ENCODE results near the gene CISD1.

CISD1 gene

DNA sequence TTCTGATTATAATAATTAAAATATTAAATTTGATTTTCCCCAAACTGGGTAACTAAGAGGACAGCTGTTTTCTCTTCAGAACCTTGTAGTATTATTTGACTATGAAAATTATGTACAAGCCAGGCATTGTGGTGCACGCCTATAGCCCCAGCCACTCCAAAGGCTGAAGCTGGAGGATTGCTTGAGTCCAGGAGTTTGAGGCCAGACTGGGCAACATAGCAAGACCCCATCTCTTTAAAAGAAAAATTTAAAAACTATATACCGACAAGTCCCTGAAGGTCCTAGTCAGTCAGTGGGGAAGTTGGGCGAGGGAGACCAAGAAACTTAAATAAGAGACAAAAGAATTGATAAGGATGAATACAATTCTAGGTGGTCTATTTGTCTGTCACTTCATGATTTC is 38.7 kb downstream of the CISD1 start:
- WGBS (ENCODE audit: insufficient coverage), result 100% methylated on average over 3 of the region's 3 CpGs
- no peak overlapping the region for H3K4me3 ChIP-seq (ENCODE audit: control insufficient read depth in 1 of 7, extremely low read depth in 1 of 7, insufficient read depth in 4 of 7, low read depth in 2 of 7, low read length in 6 of 7)
- H3K27ac ChIP-seq (ENCODE audit: insufficient read depth in 1 of 2, low read depth in 1 of 2, low read length in 2 of 2, poor library complexity in 1 of 2, severe bottlenecking in 2 of 2), result no peak overlapping the region
- ChIA-PET CTCF (interaction anchor here (1.2 kb wide), 1 partner anchor 131 kb away, joined by 3 read pairs; no protein-coding TSS in a partner anchor), POLR2A (no interaction called here)
- no peak for DNase-seq
- H3K4me1 ChIP-seq (ENCODE audit: control extremely low read depth in 1 of 4, control insufficient read depth in 4 of 4, insufficient read depth in 4 of 4, low read length in 3 of 4), result no peaks in the 10 kb centered on the region
- H3K36me3 ChIP-seq (ENCODE audit: control insufficient read depth in 4 of 4, insufficient read depth in 4 of 4, low read length in 3 of 4), result no peaks in the 10 kb centered on the region
- no peaks in the 10 kb centered on the region for H3K27me3 ChIP-seq (replicated peaks in 2 of 5; ENCODE audit: control insufficient read depth in 4 of 5, insufficient read depth in 5 of 5, low read length in 4 of 5)
- H3K9me3 ChIP-seq (ENCODE audit: control extremely low read depth in 1 of 5, control insufficient read depth in 4 of 5, insufficient read depth in 2 of 5, low read depth in 1 of 5, low read length in 4 of 5), result no peaks in the 10 kb centered on the region

- no peak overlapping the region for H3K27ac ChIP-seq (ENCODE audit: insufficient read depth in 1 of 2, low read depth in 1 of 2, low read length in 2 of 2, poor library complexity in 1 of 2, severe bottlenecking in 2 of 2)
- no peak for DNase-seq
- H3K36me3 ChIP-seq (ENCODE audit: control insufficient read depth in 4 of 4, insufficient read depth in 4 of 4, low read length in 3 of 4), result no peaks in the 10 kb centered on the region
- no peaks in the 10 kb centered on the region for H3K27me3 ChIP-seq (replicated peaks in 2 of 5; ENCODE audit: control insufficient read depth in 4 of 5, insufficient read depth in 5 of 5, low read length in 4 of 5)
- no peak overlapping the region for H3K4me3 ChIP-seq (ENCODE audit: control insufficient read depth in 1 of 7, extremely low read depth in 1 of 7, insufficient read depth in 4 of 7, low read depth in 2 of 7, low read length in 6 of 7)
- ChIA-PET POLR2A (no interaction called here), CTCF (interaction anchor here (1.2 kb wide), 1 partner anchor 11 kb away, joined by 3 read pairs; no protein-coding TSS in a partner anchor)
- H3K9me3 ChIP-seq (ENCODE audit: control extremely low read depth in 1 of 5, control insufficient read depth in 4 of 5, insufficient read depth in 2 of 5, low read depth in 1 of 5, low read length in 4 of 5), result no peaks in the 10 kb centered on the region
- no peaks in the 10 kb centered on the region for H3K4me1 ChIP-seq (ENCODE audit: control extremely low read depth in 1 of 4, control insufficient read depth in 4 of 4, insufficient read depth in 4 of 4, low read length in 3 of 4)
These were observed 42.1 kb downstream of the CISD1 start for GRCh38 chr10:58311026-58311425.

- DNase-seq, result no peak
- Histone ChIP-seq H3K4me3 (ENCODE audit: control insufficient read depth in 1 of 7, extremely low read depth in 1 of 7, insufficient read depth in 4 of 7, low read depth in 2 of 7, low read length in 6 of 7) (no peak overlapping the region), H3K27ac (ENCODE audit: insufficient read depth in 1 of 2, low read depth in 1 of 2, low read length in 2 of 2, poor library complexity in 1 of 2, severe bottlenecking in 2 of 2) (no peak overlapping the region), H3K27me3 (replicated peaks in 2 of 5; ENCODE audit: control insufficient read depth in 4 of 5, insufficient read depth in 5 of 5, low read length in 4 of 5) (no peaks in the 10 kb centered on the region), H3K4me1 (ENCODE audit: control extremely low read depth in 1 of 4, control insufficient read depth in 4 of 4, insufficient read depth in 4 of 4, low read length in 3 of 4) (no peaks in the 10 kb centered on the region), H3K36me3 (ENCODE audit: control insufficient read depth in 4 of 4, insufficient read depth in 4 of 4, low read length in 3 of 4) (no peaks in the 10 kb centered on the region), H3K9me3 (ENCODE audit: control extremely low read depth in 1 of 5, control insufficient read depth in 4 of 5, insufficient read depth in 2 of 5, low read depth in 1 of 5, low read length in 4 of 5) (peaks cover 0 to under 1% (median 0%) of the 10 kb centered on the region in 5 experiments)
- CTCF ChIA-PET, result no interaction called here
- POLR2A ChIA-PET, result no interaction called here
These were observed 47.9 kb downstream of the CISD1 start for GRCh38 chr10:58316874-58317273.

DNA sequence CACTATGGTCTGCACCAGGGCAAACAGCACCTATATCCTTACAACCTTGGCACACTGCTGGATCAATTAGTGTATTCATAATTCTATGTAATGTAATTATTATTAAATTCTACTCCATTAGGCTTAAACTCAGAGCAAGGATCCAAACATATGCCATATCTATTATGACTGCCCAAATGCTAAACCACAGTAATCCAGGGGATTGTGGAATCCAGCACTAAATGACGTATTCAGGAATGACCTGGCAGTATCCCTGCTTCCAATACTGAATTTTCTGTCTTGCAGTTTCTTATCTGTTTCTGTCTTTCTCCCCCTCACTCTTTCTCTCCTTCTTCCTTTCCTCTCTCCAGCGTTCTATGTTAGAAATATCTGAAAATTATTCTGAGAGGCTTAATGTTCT is 49.4 kb downstream of the CISD1 start:
- no peaks in the 10 kb centered on the region for H3K36me3 ChIP-seq (ENCODE audit: control insufficient read depth in 4 of 4, insufficient read depth in 4 of 4, low read length in 3 of 4)
- H3K9me3 ChIP-seq (ENCODE audit: control extremely low read depth in 1 of 5, control insufficient read depth in 4 of 5, insufficient read depth in 2 of 5, low read depth in 1 of 5, low read length in 4 of 5), result peaks cover 0 to 2% (median 0%) of the 10 kb centered on the region in 5 experiments
- ChIA-PET CTCF (no interaction called here), POLR2A (no interaction called here)
- no peaks in the 10 kb centered on the region for H3K27me3 ChIP-seq (replicated peaks in 2 of 5; ENCODE audit: control insufficient read depth in 4 of 5, insufficient read depth in 5 of 5, low read length in 4 of 5)
- WGBS (ENCODE audit: insufficient coverage), result 100% methylated on average over 1 of the region's 2 CpGs
- DNase-seq, result no peak
- H3K4me1 ChIP-seq (ENCODE audit: control extremely low read depth in 1 of 4, control insufficient read depth in 4 of 4, insufficient read depth in 4 of 4, low read length in 3 of 4), result peaks cover 5 to 13% (median 9%) of the 10 kb centered on the region in 4 experiments
- no peak overlapping the region for H3K4me3 ChIP-seq (ENCODE audit: control insufficient read depth in 1 of 7, extremely low read depth in 1 of 7, insufficient read depth in 4 of 7, low read depth in 2 of 7, low read length in 6 of 7)
- H3K27ac ChIP-seq (ENCODE audit: insufficient read depth in 1 of 2, low read depth in 1 of 2, low read length in 2 of 2, poor library complexity in 1 of 2, severe bottlenecking in 2 of 2), result no peak overlapping the region

GRCh38 chr10:58319599-58319998 is 50.6 kb downstream of the CISD1 start:
- H3K4me1 ChIP-seq (ENCODE audit: control extremely low read depth in 1 of 4, control insufficient read depth in 4 of 4, insufficient read depth in 4 of 4, low read length in 3 of 4), result peaks cover 5 to 14% (median 9%) of the 10 kb centered on the region in 4 experiments
- POLR2A ChIA-PET, result no interaction called here
- CTCF ChIA-PET, result no interaction called here

GRCh38 chr10:58320351-58321049 is 51.5 kb downstream of the CISD1 start:
- 98% methylated on average over 4 of the region's 4 CpGs for WGBS (ENCODE audit: insufficient coverage)
- DNase-seq, result no peak
- no peaks in the 10 kb centered on the region for H3K27me3 ChIP-seq (replicated peaks in 2 of 5; ENCODE audit: control insufficient read depth in 4 of 5, insufficient read depth in 5 of 5, low read length in 4 of 5)
- peaks cover 0 to 2% (median 0%) of the 10 kb centered on the region in 5 experiments for H3K9me3 ChIP-seq (ENCODE audit: control extremely low read depth in 1 of 5, control insufficient read depth in 4 of 5, insufficient read depth in 2 of 5, low read depth in 1 of 5, low read length in 4 of 5)
- ChIA-PET POLR2A (no interaction called here), CTCF (no interaction called here)
- H3K4me3 ChIP-seq (ENCODE audit: control insufficient read depth in 1 of 7, extremely low read depth in 1 of 7, insufficient read depth in 4 of 7, low read depth in 2 of 7, low read length in 6 of 7), result no peak overlapping the region
- no peak overlapping the region for H3K27ac ChIP-seq (ENCODE audit: insufficient read depth in 1 of 2, low read depth in 1 of 2, low read length in 2 of 2, poor library complexity in 1 of 2, severe bottlenecking in 2 of 2)
- H3K36me3 ChIP-seq (ENCODE audit: control insufficient read depth in 4 of 4, insufficient read depth in 4 of 4, low read length in 3 of 4), result no peaks in the 10 kb centered on the region
- peaks cover 5 to 14% (median 9%) of the 10 kb centered on the region in 4 experiments for H3K4me1 ChIP-seq (ENCODE audit: control extremely low read depth in 1 of 4, control insufficient read depth in 4 of 4, insufficient read depth in 4 of 4, low read length in 3 of 4)

More at GRCh38 chr10:58319599-58319998, 50.6 kb downstream of the CISD1 start:
- no peak for DNase-seq
- WGBS (ENCODE audit: insufficient coverage), result 100% methylated on average over 1 of the region's 1 CpG
- H3K4me3 ChIP-seq (ENCODE audit: control insufficient read depth in 1 of 7, extremely low read depth in 1 of 7, insufficient read depth in 4 of 7, low read depth in 2 of 7, low read length in 6 of 7), result no peak overlapping the region
- no peaks in the 10 kb centered on the region for H3K36me3 ChIP-seq (ENCODE audit: control insufficient read depth in 4 of 4, insufficient read depth in 4 of 4, low read length in 3 of 4)
- peaks cover 0 to 2% (median 0%) of the 10 kb centered on the region in 5 experiments for H3K9me3 ChIP-seq (ENCODE audit: control extremely low read depth in 1 of 5, control insufficient read depth in 4 of 5, insufficient read depth in 2 of 5, low read depth in 1 of 5, low read length in 4 of 5)
- no peak overlapping the region for H3K27ac ChIP-seq (ENCODE audit: insufficient read depth in 1 of 2, low read depth in 1 of 2, low read length in 2 of 2, poor library complexity in 1 of 2, severe bottlenecking in 2 of 2)
- no peaks in the 10 kb centered on the region for H3K27me3 ChIP-seq (replicated peaks in 2 of 5; ENCODE audit: control insufficient read depth in 4 of 5, insufficient read depth in 5 of 5, low read length in 4 of 5)

- Histone ChIP-seq H3K9me3 (ENCODE audit: control extremely low read depth in 1 of 5, control insufficient read depth in 4 of 5, insufficient read depth in 2 of 5, low read depth in 1 of 5, low read length in 4 of 5) (peaks cover 0 to 2% (median 0%) of the 10 kb centered on the region in 5 experiments), H3K36me3 (ENCODE audit: control insufficient read depth in 4 of 4, insufficient read depth in 4 of 4, low read length in 3 of 4) (no peaks in the 10 kb centered on the region), H3K4me1 (ENCODE audit: control extremely low read depth in 1 of 4, control insufficient read depth in 4 of 4, insufficient read depth in 4 of 4, low read length in 3 of 4) (peaks cover 5 to 14% (median 9%) of the 10 kb centered on the region in 4 experiments), H3K27me3 (replicated peaks in 2 of 5; ENCODE audit: control insufficient read depth in 4 of 5, insufficient read depth in 5 of 5, low read length in 4 of 5) (no peaks in the 10 kb centered on the region), H3K27ac (ENCODE audit: insufficient read depth in 1 of 2, low read depth in 1 of 2, low read length in 2 of 2, poor library complexity in 1 of 2, severe bottlenecking in 2 of 2) (no peak overlapping the region), H3K4me3 (ENCODE audit: control insufficient read depth in 1 of 7, extremely low read depth in 1 of 7, insufficient read depth in 4 of 7, low read depth in 2 of 7, low read length in 6 of 7) (peak overlapping the region in 2 of 7 experiments; percentile 7 to 20)
- ChIA-PET POLR2A (no interaction called here), CTCF (interaction anchor here (1.1 kb wide), 1 partner anchor 22 kb away, joined by 4 read pairs; no protein-coding TSS in a partner anchor)
- peak; percentile 40 to 89 (median 88) for DNase-seq
- 0% methylated on average over 2 of the region's 3 CpGs for WGBS (ENCODE audit: insufficient coverage)
These were observed 53.3 kb downstream of the CISD1 start for GRCh38 chr10:58322072-58322834.
